Brain pericyte (primary cell): ENCODE measurements around the gene SNX22.

ENCODE experiments used
- DNase-seq: peaks from one replicate; pipeline ENCODE4 v3.0.0-alpha.2; 2012; ENCODE audit warnings: low read depth, low spot score

The SNX22 gene

GRCh38 chr15:64156652-64157331 lies 5.3 kb downstream of the SNX22 start:
- no peak for DNase-seq

GRCh38 chr15:64157599-64158125 lies 6.1 kb downstream of the SNX22 start:
- DNase-seq, result no peak

- DNase-seq, result no peak
Observed at GRCh38 chr15:64158363-64159134, 7.0 kb downstream of the SNX22 start.

- DNase-seq, result no peak
Observed at GRCh38 chr15:64161688-64162477, 10.4 kb downstream of the SNX22 start.

GRCh38 chr15:64162478-64162868 lies 10.9 kb downstream of the SNX22 start:
- DNase-seq, result no peak

- peak; percentile 94 for DNase-seq
Observed at GRCh38 chr15:64162869-64163658, 11.5 kb downstream of the SNX22 start, which contains the start of gene PPIB. Gene PPIB (minus strand): TSS chr15:64163022. CDS start chr15:64162986, 36 bp downstream.

- no peak for DNase-seq
Observed at GRCh38 chr15:64163659-64164362, 12.3 kb downstream of the SNX22 start.

GRCh38 chr15:64164436-64164835 lies 12.9 kb downstream of the SNX22 start:
- DNase-seq, result no peak

- DNase-seq, result no peak
Observed at GRCh38 chr15:64166102-64166890, 14.8 kb downstream of the SNX22 start.

- DNase-seq, result no peak
Observed at GRCh38 chr15:64180235-64180824, 28.8 kb downstream of the SNX22 start.

GRCh38 chr15:64182859-64183370 lies 31.4 kb downstream of the SNX22 start:
- DNase-seq, result no peak

GRCh38 chr15:64185146-64185911 lies 33.8 kb downstream of the SNX22 start:
- DNase-seq, result no peak

- DNase-seq, result no peak
Observed at GRCh38 chr15:64187396-64188191, 36.1 kb downstream of the SNX22 start.

- DNase-seq, result no peak
Observed at GRCh38 chr15:64191971-64192830, 40.7 kb downstream of the SNX22 start.

GRCh38 chr15:64193971-64194370 lies 42.4 kb downstream of the SNX22 start:
- DNase-seq, result no peak

- no peak for DNase-seq
Observed at GRCh38 chr15:64197425-64197824, 45.9 kb downstream of the SNX22 start.

GRCh38 chr15:64205202-64205601 lies 53.7 kb downstream of the SNX22 start:
- no peak for DNase-seq
